Adipocyte (in vitro differentiated cells): Measurements from ENCODE around the gene PAN3.

ENCODE experiments used
- DNase-seq: peaks from one replicate; pipeline ENCODE4 v3.0.0-alpha.2; 2015; ENCODE audit warnings: low read depth
- H3K27me3 ChIP-seq: replicated peaks from 2 replicates; pipeline ENCODE4 v1.7.0; 2013; ENCODE audit warnings: mild to moderate bottlenecking, low read length, moderate library complexity; ENCODE audit not compliant: control insufficient read depth, insufficient read depth
- H3K36me3 ChIP-seq: 2 replicates; pipeline ENCODE4 v1.7.0; 2013; ENCODE audit warnings: low read length, mild to moderate bottlenecking, moderate library complexity; ENCODE audit not compliant: control insufficient read depth, insufficient read depth, severe bottlenecking
- H3K4me1 ChIP-seq: 2 replicates; pipeline ENCODE4 v1.7.0; 2013; ENCODE audit warnings: mild to moderate bottlenecking, low read length, moderate library complexity; ENCODE audit not compliant: control insufficient read depth, insufficient read depth
- H3K4me3 ChIP-seq: 2 replicates; pipeline ENCODE4 v1.7.0; 2013; ENCODE audit warnings: mild to moderate bottlenecking, low read length, moderate library complexity
- H3K9ac ChIP-seq: 2 replicates; pipeline ENCODE4 v1.7.0; 2013; ENCODE audit warnings: mild to moderate bottlenecking, low read length, moderate library complexity
- H3K9me3 ChIP-seq: 2 replicates; pipeline ENCODE4 v1.7.0; 2013; ENCODE audit warnings: mild to moderate bottlenecking, low read length, moderate library complexity; ENCODE audit not compliant: control insufficient read depth

PAN3 gene

DNA sequence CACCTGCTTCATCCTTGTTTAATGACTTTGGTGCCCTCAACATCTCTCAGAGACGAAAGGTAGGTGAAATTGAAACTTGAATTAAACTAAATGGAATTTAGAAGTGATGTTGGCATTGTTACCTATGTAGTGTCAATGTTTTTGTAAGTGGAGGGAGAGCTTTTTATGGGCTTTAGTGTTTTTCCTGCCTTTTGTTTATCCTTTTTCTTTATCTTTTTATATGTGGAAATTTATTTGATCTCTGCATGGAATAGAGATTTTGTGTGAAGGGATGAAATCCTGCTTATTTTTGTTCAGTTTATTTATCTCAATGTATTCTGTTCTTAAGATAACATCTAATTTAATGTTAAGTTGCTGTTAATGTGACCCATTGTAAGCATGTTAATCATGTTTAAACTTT is 39.5 kb downstream of the PAN3 start:
- Histone ChIP-seq H3K36me3 (peaks cover 6% of the 10 kb centered on the region), H3K4me3 (no peak overlapping the region), H3K9me3 (no peaks in the 10 kb centered on the region), H3K4me1 (peaks cover 3% of the 10 kb centered on the region), H3K27me3 (no peaks in the 10 kb centered on the region), H3K9ac (no peak overlapping the region)
- no peak for DNase-seq

DNA sequence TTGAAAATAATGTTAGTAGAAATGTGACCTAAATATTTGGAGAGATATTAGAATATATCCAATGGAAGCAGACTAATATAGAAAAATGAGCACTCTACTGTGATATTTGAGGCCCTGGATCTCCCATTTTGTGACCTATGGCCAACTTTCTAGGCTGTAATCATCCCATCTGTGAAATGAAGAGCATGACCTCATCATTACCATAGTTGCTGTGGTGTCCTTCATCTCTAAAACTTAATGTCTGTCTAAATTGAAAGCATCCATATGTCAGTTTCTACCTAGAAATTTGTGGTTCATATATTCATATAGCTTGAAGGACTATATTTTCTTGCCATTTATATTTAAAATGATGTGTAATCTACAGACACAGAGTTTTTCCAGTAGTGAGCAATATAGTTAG is 41.6 kb downstream of the PAN3 start:
- no peaks in the 10 kb centered on the region for H3K9me3 ChIP-seq
- no peak overlapping the region for H3K9ac ChIP-seq
- DNase-seq: no peak
- no peak overlapping the region for H3K4me3 ChIP-seq
- no peaks in the 10 kb centered on the region for H3K27me3 ChIP-seq
- peaks cover 3% of the 10 kb centered on the region for H3K4me1 ChIP-seq
- H3K36me3 ChIP-seq: peaks cover 6% of the 10 kb centered on the region

- H3K9me3 ChIP-seq: no peaks in the 10 kb centered on the region
- no peaks in the 10 kb centered on the region for H3K27me3 ChIP-seq
- H3K4me3 ChIP-seq: no peak overlapping the region
- H3K36me3 ChIP-seq: peaks cover 6% of the 10 kb centered on the region
- no peak overlapping the region for H3K9ac ChIP-seq
- peaks cover 3% of the 10 kb centered on the region for H3K4me1 ChIP-seq
- peak; percentile 43 for DNase-seq
Observed at GRCh38 chr13:28181413-28181812, 43.1 kb downstream of the PAN3 start.

GRCh38 chr13:28185256-28185655 is 46.9 kb downstream of the PAN3 start:
- H3K9me3 ChIP-seq: no peaks in the 10 kb centered on the region
- DNase-seq: no peak
- H3K9ac ChIP-seq: no peak overlapping the region
- no peaks in the 10 kb centered on the region for H3K27me3 ChIP-seq
- peaks cover 10% of the 10 kb centered on the region for H3K4me1 ChIP-seq
- H3K4me3 ChIP-seq: no peak overlapping the region
- H3K36me3 ChIP-seq: no peaks in the 10 kb centered on the region

DNA sequence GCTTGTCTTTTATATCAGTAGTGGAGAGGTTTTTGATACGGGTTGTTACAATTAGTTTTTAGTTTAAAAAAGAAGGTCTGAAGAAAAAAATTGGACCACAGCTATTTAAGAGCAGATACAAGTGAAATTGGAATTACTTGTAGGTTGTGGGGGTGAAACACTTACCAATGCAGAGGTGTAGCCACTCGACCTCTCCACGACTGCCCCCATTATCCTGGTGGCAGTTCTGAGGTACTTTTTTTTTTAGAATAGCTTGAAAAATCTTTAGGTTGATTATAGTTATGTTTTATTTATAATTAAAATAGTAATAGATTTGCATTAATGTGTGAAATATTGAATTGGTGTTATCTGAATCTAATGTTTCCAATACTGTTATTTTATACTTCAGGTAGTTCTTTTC is 60.7 kb downstream of the PAN3 start:
- H3K27me3 ChIP-seq: no peaks in the 10 kb centered on the region
- no peaks in the 10 kb centered on the region for H3K9me3 ChIP-seq
- H3K4me3 ChIP-seq: no peak overlapping the region
- H3K4me1 ChIP-seq: no peaks in the 10 kb centered on the region
- DNase-seq: no peak
- peaks cover 16% of the 10 kb centered on the region for H3K36me3 ChIP-seq
- no peak overlapping the region for H3K9ac ChIP-seq

DNA sequence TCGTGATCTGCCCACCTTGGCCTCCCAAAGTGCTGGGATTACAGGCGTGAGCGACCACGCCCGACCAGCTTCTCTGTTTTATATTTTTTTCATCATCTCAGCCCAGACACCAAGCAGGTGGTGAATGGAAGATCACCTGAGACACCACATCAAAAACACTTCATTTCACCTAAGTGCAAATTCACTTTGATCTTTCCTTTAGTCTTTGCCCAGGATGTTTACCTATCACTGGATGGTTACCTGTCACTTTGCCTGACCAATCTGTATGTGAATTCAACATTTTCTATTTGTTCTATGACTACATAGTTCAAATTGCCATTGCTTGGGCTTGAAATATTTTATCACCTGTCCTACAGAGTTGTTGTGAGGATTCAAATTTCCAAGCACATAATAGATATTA is 65.7 kb downstream of the PAN3 start:
- Histone ChIP-seq H3K4me3 (no peak overlapping the region), H3K36me3 (peaks cover 9% of the 10 kb centered on the region), H3K27me3 (no peaks in the 10 kb centered on the region), H3K9ac (no peak overlapping the region), H3K4me1 (no peaks in the 10 kb centered on the region), H3K9me3 (no peaks in the 10 kb centered on the region)
- DNase-seq: no peak

DNA sequence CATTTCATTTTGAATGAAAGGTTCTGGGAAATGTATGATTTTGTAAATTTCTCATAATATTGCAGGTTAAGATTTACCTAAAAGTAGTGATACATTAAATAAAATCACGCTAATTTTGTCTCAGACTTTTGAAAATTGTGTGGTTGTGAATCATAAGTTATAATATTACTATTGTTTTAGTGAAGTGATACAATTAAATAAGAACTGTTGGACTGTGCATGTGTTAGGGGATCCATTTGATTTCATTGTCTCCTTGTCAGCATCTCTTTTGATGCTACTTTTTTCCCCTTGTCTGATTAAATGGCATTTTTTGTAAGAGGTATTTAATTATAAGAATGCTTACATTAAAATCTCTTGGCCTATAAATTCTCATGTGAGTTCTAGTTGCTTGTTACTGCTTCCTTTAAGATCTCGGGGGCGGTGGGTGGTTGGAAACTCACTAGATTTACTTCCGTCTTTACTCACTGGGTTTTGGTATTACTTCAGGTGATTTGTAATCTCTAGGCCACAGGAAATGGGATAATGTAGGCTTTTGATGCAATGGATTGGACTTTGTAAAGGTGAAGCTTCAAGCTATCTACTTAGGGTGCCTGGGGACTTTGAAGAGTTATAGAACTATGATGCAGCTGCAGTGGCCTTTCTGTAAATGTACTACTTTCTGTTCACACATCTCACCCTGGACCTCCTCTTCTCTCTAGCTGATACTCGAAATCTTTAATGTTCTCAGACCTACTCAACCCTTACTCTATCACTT is 66.5 kb downstream of the PAN3 start:
- no peak overlapping the region for H3K9ac ChIP-seq
- H3K9me3 ChIP-seq: no peaks in the 10 kb centered on the region
- peaks cover 12% of the 10 kb centered on the region for H3K36me3 ChIP-seq
- no peak overlapping the region for H3K4me3 ChIP-seq
- no peaks in the 10 kb centered on the region for H3K27me3 ChIP-seq
- no peak for DNase-seq
- H3K4me1 ChIP-seq: no peaks in the 10 kb centered on the region

- peaks cover 14% of the 10 kb centered on the region for H3K36me3 ChIP-seq
- no peaks in the 10 kb centered on the region for H3K27me3 ChIP-seq
- H3K4me3 ChIP-seq: no peak overlapping the region
- H3K4me1 ChIP-seq: no peaks in the 10 kb centered on the region
- DNase-seq: no peak
- H3K9me3 ChIP-seq: no peaks in the 10 kb centered on the region
- no peak overlapping the region for H3K9ac ChIP-seq
Observed at GRCh38 chr13:28218679-28219078, 80.3 kb downstream of the PAN3 start.

- H3K4me1 ChIP-seq: no peaks in the 10 kb centered on the region
- no peak overlapping the region for H3K4me3 ChIP-seq
- peaks cover 11% of the 10 kb centered on the region for H3K36me3 ChIP-seq
- no peaks in the 10 kb centered on the region for H3K27me3 ChIP-seq
- H3K9me3 ChIP-seq: no peaks in the 10 kb centered on the region
- no peak overlapping the region for H3K9ac ChIP-seq
- DNase-seq: no peak
Observed at GRCh38 chr13:28219408-28220099, 81.2 kb downstream of the PAN3 start.

- H3K9ac ChIP-seq: no peak overlapping the region
- no peaks in the 10 kb centered on the region for H3K27me3 ChIP-seq
- no peaks in the 10 kb centered on the region for H3K4me1 ChIP-seq
- H3K36me3 ChIP-seq: peaks cover 5% of the 10 kb centered on the region
- H3K4me3 ChIP-seq: no peak overlapping the region
- no peaks in the 10 kb centered on the region for H3K9me3 ChIP-seq
- peak; percentile 9 for DNase-seq
Observed at GRCh38 chr13:28220166-28220565, 81.8 kb downstream of the PAN3 start.

GRCh38 chr13:28229522-28230411 is 91.4 kb downstream of the PAN3 start:
- Histone ChIP-seq H3K36me3 (peaks cover 4% of the 10 kb centered on the region), H3K9me3 (no peaks in the 10 kb centered on the region), H3K4me1 (no peaks in the 10 kb centered on the region), H3K4me3 (no peak overlapping the region), H3K9ac (no peak overlapping the region), H3K27me3 (no peaks in the 10 kb centered on the region)
- DNase-seq: peak; percentile 4
